K562 (cell line): ENCODE results near the gene TGFB2. TPM values are rescaled to one million over a fixed set of nuclear protein-coding genes. Genes with fewer than 3 reads are reported as not detected.

Source experiments
- CCAR2 ChIP-seq: fragments of 200-400 bp; formaldehyde crosslinking; IDR thresholded peaks from 2 replicates; pipeline ENCODE4 v1.6.1; 2017; ENCODE audit warnings: mild to moderate bottlenecking, low read depth, low read length
- CCNT2 ChIP-seq: IDR thresholded peaks from 2 replicates; pipeline ENCODE4 v1.6.1; 2011; ENCODE audit warnings: borderline replicate concordance, low read depth, mild to moderate bottlenecking, moderate library complexity, mixed read lengths, low read length; ENCODE audit not compliant: insufficient read length; ENCODE audit errors: extremely low read depth
- CREB1 ChIP-seq, 2 experiments: sonication (generic) in 1 of 2; formaldehyde crosslinking in 1 of 2; IDR thresholded peaks; 2 replicates each; pipeline versions ENCODE4 v1.6.1 to v1.8.0; 2012 to 2022; ENCODE audit warnings: inconsistent platforms in 1 of 2, mild to moderate bottlenecking in 1 of 2, missing genetic modification reagents in 1 of 2, moderate library complexity in 1 of 2
- ELK1 ChIP-seq: sonication (generic); formaldehyde crosslinking; IDR thresholded peaks from 2 replicates; pipeline ENCODE4 v1.8.1; 2022; ENCODE audit warnings: missing genetic modification reagents
- FIP1L1 ChIP-seq: fragments of 200-400 bp; formaldehyde crosslinking; IDR thresholded peaks from 2 replicates; pipeline ENCODE4 v1.6.1; 2018; ENCODE audit warnings: mild to moderate bottlenecking, low read depth, low read length; ENCODE audit not compliant: poor library complexity, severe bottlenecking
- ILK ChIP-seq: fragments of 450-650 bp; IDR thresholded peaks from 2 replicates; pipeline ENCODE4 v1.6.1; 2016; ENCODE audit warnings: missing genetic modification characterization, low read depth, mild to moderate bottlenecking, missing compliant biosample characterization, moderate library complexity, borderline replicate concordance
- KAT7 ChIP-seq: sonication (generic); formaldehyde crosslinking; IDR thresholded peaks from 2 replicates; pipeline ENCODE4 v1.8.0; 2022; ENCODE audit warnings: missing genetic modification reagents, mild to moderate bottlenecking, borderline replicate concordance
- MYC ChIP-seq, 2 experiments: fragments of 250-450 bp in 1 of 2; sonication (Bioruptor Pico) in 1 of 2; IDR thresholded peaks; 2 replicates each; pipeline versions ENCODE4 v1.5.1 to v1.6.1; 2012 to 2021; ENCODE audit warnings: low read depth in 2 of 2, borderline replicate concordance in 1 of 2, improper control_type of control experiment in 1 of 2, low read length in 1 of 2, mild to moderate bottlenecking in 1 of 2, moderate library complexity in 1 of 2
- NONO ChIP-seq, 2 experiments: fragments of 200-400 bp in 1 of 2; fragments of 450-650 bp in 1 of 2; formaldehyde crosslinking in 1 of 2; IDR thresholded peaks; 2 replicates each; pipeline ENCODE4 v1.6.1; 2017; ENCODE audit warnings: low read depth in 2 of 2, mild to moderate bottlenecking in 2 of 2, moderate library complexity in 2 of 2, low read length in 1 of 2
- PML ChIP-seq: IDR thresholded peaks from 2 replicates; pipeline ENCODE4 v1.6.1; 2012; ENCODE audit warnings: low read length, inconsistent platforms
- RBM39 ChIP-seq: fragments of 200-400 bp; formaldehyde crosslinking; optimal IDR thresholded peaks from 2 replicates; pipeline ENCODE3; 2018; ENCODE audit warnings: low read depth, low read length
- SFPQ ChIP-seq: fragments of 200-400 bp; formaldehyde crosslinking; IDR thresholded peaks from 2 replicates; pipeline ENCODE4 v1.6.1; 2017; ENCODE audit warnings: mild to moderate bottlenecking, low read depth, low read length, moderate library complexity
- SNAPC5 ChIP-seq: fragments of 250-450 bp; sonication (Bioruptor Pico); IDR thresholded peaks from 2 replicates; pipeline ENCODE4 v1.8.0; 2021; ENCODE audit warnings: moderate library complexity, mild to moderate bottlenecking, inconsistent platforms
- SRSF3 ChIP-seq: fragments of 200-400 bp; formaldehyde crosslinking; IDR thresholded peaks from 2 replicates; pipeline ENCODE4 v1.6.1; 2016; ENCODE audit warnings: mild to moderate bottlenecking, low read length, moderate library complexity; ENCODE audit not compliant: insufficient read depth
- SRSF7 ChIP-seq: fragments of 200-400 bp; formaldehyde crosslinking; optimal IDR thresholded peaks from 2 replicates; pipeline ENCODE3; 2017; ENCODE audit warnings: mild to moderate bottlenecking, low read depth, low read length
- TRIM24 ChIP-seq, 2 experiments: fragments of 450-650 bp; IDR thresholded peaks; 2 replicates each; pipeline ENCODE4 v1.6.1; 2016
- TRIM28 ChIP-seq: fragments of 450-650 bp; IDR thresholded peaks from 2 replicates; pipeline ENCODE4 v1.6.1; 2017
- ZBTB8A ChIP-seq: fragments of 450-650 bp; IDR thresholded peaks from 2 replicates; pipeline ENCODE4 v1.6.1; 2018; ENCODE audit warnings: mild to moderate bottlenecking, moderate library complexity; ENCODE audit not compliant: partially characterized antibody
- ZMIZ1 ChIP-seq, 2 experiments: fragments of 150-350 bp in 1 of 2; IDR thresholded peaks; 2 replicates each; pipeline ENCODE4 v1.6.1; 2012 to 2016; ENCODE audit warnings: low read depth in 2 of 2, low read length in 2 of 2, mild to moderate bottlenecking in 1 of 2, moderate library complexity in 1 of 2
- polyA plus RNA-seq, 8 experiments: library from polyadenylated mRNA; depleted of rRNA in 4 of 8; stranded (reverse) in 5 of 8; unstranded in 3 of 8; fragments of >200 nt; fragmentation: Nextera tagmentation in 2 of 8; fragmentation: Illumina TruSeq in 1 of 8; extraction: Ambion mirVana in 2 of 8; extraction: Trizol in 1 of 8; gene quantifications; 2 replicates each; pipeline versions ENCODE4 v1.2.1 to v1.2.3, GENCODE V29; 2011 to 2014; ENCODE audit warnings: inconsistent platforms in 1 of 8, missing spikeins in 1 of 8
- total RNA-seq, 7 experiments: library from RNA; depleted of rRNA in 6 of 7; stranded (reverse); fragments of >200 nt in 6 of 7; fragmentation: Illumina TruSeq in 2 of 7; extraction: Trizol in 2 of 7; gene quantifications; 2 replicates each; pipeline versions ENCODE4 v1.2.1 to v1.2.3, GENCODE V29; 2011 to 2021; ENCODE audit warnings: low replicate concordance in 1 of 7

TGFB2 gene
- total and polyA plus RNA-seq, 9 of the 15 experiments (the other 6 are each of a cell fraction or from before 2014, with no cell fraction given), result 0.03 to 0.41 (median 0.11) TPM; not detected in 3

- TF ChIP-seq FIP1L1 (no peak), CCNT2 (no peak), MYC (IDR thresholded peaks at IDR 0.05; ENCODE audit: low read depth, low read length) (peak; percentile 73; the same call in 1 of the 2 replicates), MYC (CRISPR knock-in tag; IDR thresholded peaks at IDR 0.05; ENCODE audit: borderline replicate concordance, low read depth) (no peak), SNAPC5 (CRISPR knock-in tag) (no peak), CCAR2 (no peak), ELK1 (CRISPR knock-in tag) (no peak), SRSF7 (no peak), RBM39 (no peak), CREB1 (IDR thresholded peaks at IDR 0.05) (no peak; the same call in 1 of the 2 replicates), CREB1 (CRISPR knock-in tag; IDR thresholded peaks at IDR 0.05) (no peak), ZBTB8A (no peak), TRIM28 (no peak), SFPQ (no peak), ILK (no peak), SRSF3 (no peak), TRIM24 (IDR thresholded peaks at IDR 0.05) (no peak), ZMIZ1 (IDR thresholded peaks at IDR 0.05; ENCODE audit: low read depth in 2 of 2, low read length in 2 of 2) (no peak), NONO (IDR thresholded peaks at IDR 0.05; ENCODE audit: low read depth in 2 of 2, low read length in 1 of 2) (no peak), PML (0 out of 2 replicates have a peak, but pooled peaks have one; percentile 42), KAT7 (CRISPR knock-in tag) (no peak)
Measured at GRCh38 chr1:218344814-218345672, at the start of gene TGFB2 (continued).
